ENCODE data around the gene LAPTM5. TPM values are rescaled to one million over a fixed set of nuclear protein-coding genes. Genes with fewer than 3 reads are reported as not detected.

The LAPTM5 gene
- total RNA-seq, 1 donor from 2014 or later = 7.6 TPM

DNA sequence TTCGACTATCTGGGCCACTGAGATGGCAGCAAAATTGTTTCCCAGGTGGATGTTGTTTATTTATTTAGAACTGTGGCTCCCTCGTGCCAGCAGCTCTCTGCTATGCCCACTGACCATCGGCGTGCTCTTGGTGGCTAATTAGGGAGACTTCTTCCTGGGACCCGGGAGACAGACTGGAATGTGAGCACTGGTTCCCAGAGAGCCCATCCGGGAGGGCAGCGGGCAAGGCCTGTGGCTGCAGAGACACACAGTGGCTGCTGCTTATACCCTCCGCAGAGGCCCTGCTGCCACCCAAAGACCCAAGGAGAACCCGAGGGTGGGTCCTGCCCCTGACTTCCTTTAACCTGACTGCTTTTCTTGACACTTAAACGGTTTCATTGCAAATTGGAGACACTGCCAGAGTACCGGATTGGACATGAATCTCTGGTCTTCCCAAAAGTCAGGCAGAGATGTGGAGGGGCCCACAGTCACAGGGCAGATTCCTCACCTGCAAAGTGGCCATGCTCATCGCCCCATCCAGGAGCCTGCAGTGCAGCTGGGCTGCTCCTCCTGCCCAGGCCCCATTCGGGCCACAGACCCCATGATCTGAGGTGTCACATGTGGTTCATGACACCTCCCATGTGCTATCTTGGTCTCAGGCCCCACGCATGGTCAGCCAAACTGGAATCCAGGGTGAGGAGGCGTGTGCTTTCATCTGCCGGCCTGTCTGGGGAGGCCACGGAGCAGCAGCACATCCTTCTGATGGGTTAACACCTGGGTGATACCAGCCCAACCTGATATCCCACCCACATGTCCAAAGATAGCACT, 28.5 kb downstream of the LAPTM5 start:
- DNase-seq = no peak

DNA sequence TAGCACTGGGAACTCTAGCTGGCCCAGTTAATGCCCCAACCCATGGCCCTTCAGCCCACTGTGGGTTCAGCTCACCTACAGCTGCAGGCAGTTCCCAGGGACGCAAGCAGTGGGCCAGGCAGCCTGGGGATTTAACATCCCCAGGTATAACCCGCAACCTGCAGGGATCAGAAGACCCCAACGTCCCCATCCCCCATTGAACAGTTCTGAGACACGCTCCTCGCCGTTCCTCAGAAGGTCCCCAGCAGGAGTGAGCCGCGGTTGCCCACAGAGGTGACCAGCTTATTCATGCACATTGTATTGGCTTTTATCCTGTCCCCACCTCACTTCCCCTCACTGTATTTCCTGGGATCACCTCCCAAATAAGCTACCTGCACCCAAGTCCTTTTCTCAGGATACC, 29.2 kb downstream of the LAPTM5 start:
- no peak for DNase-seq

DNA sequence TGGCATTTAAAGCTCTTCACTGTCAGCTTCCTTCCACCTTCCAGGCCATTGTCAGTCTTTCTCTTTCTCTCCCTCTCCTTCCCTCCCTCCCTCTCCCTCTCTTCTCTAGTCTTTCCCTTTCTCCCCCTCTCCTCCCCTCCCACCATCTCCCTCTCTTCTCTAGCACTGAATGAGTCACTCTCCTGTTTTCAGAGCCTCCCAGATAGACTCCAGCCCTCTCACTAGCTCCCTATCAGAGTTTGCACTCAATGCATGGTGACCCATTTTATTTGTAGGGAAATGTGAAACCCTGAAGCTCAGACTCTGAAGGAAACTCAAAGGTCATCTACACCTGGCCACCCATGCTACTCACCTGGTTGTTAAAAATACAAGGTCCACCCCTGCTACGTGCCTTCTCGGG, 29.8 kb downstream of the LAPTM5 start:
- no peak for DNase-seq

GRCh38 chr1:30726773-30727684, 30.5 kb downstream of the LAPTM5 start:
- DNase-seq = no peak

DNA sequence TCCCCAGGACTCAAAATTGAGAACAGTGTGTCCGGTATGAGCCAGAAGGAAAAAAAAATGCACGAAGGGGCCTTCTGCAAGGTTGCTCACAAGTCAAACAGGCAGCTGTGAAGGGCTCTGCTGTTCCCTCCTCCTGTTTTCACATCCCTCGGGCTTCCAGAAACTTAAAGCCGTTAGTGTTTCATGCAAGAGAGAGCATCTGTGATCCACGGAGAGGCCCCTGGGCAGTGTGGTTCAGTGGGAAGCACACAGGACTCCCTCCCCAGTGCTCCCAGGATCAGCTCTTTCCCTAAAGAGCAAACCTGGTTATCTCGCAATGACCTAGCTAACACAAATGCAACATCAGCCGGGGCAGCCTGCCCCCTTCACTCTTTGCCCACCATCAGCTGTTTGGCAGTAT, 31.3 kb downstream of the LAPTM5 start:
- DNase-seq = peak; percentile 84

DNA sequence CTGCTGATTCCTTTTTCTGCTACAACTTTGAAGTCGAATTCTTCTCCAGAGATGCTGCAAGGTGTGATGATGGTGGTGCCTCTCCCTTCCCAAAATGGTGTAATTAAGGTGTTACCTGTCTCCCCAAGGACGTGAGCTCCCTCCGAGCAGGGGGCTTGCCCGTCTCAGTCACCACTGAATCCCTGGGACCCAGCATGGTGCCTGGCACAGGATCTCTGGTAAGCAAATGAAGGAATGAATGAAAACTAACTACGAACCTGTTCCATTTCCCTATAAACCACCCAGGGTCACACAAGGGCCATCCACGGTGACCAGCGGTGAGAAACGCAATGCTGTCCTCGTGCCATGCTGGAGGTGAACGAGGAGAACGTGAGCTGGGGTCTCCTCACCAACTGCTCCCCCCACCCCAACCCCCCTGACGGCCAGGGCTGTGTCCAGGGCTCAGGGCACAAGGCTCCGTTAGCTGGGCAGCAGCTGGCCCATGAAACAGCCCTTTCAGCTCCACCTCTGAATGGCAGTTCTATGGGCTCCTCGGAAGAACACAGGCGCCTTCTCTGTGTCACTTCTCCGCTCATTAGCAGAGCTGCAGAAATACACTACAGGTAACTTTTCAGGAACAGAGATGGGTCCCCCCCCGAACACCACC, 32.0 kb downstream of the LAPTM5 start:
- DNase-seq = no peak

GRCh38 chr1:30724655-30725421, 32.7 kb downstream of the LAPTM5 start:
- no peak for DNase-seq

GRCh38 chr1:30724175-30724574, 33.4 kb downstream of the LAPTM5 start:
- no peak for DNase-seq

DNA sequence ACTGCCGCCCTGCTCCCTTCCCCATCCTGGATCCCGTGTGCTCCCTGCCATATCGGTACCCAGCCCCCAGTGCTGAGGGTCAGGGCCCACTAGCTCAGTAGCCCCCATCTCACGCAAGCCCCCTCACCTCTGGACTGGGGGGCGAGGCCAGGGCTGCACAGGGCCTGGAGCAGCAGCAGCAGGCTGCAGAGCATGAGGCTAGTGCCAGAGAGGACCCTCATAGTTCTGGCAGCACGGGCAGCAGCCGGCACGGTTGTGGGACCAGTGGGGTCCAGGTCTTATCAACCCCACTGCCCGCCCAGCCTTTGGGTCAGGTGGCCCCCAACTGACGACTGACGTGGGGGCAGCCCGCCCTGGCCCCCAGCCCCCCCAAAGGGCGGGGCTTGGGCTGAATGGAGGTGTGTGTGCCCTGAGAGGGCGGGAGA, 34.2 kb downstream of the LAPTM5 start, which contains the start of gene MATN1:
MATN1 (minus strand) TSS at position 255 of the 425 bp plus-strand sequence; CDS start at position 221, 34 bp downstream.
- peak; percentile 43 for DNase-seq

GRCh38 chr1:30721812-30722537, 35.6 kb downstream of the LAPTM5 start:
- DNase-seq = no peak

DNA sequence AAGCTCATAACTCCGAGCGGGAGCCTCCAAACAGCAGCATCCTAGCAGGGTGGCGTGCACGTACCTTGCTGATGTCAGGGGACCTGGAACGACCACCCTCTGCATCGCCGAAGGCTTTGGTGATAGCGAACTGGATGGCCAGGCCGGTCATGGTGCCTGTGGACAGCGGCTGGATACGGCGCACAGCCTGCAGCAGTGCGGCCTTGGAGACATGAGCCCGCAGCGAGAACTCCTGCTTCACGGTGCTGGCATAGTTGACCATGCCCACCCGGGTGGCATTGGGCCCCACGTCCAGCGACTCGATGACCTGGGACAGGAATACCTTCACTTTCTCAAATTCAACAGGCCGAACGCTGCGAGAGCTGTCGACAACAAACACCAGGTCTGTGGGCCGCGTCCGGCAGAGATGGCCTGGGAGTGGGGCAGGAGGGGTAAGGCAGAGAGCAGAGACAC, 36.2 kb downstream of the LAPTM5 start:
- no peak for DNase-seq

GRCh38 chr1:30720271-30721223, 37.0 kb downstream of the LAPTM5 start:
- DNase-seq = no peak

DNA sequence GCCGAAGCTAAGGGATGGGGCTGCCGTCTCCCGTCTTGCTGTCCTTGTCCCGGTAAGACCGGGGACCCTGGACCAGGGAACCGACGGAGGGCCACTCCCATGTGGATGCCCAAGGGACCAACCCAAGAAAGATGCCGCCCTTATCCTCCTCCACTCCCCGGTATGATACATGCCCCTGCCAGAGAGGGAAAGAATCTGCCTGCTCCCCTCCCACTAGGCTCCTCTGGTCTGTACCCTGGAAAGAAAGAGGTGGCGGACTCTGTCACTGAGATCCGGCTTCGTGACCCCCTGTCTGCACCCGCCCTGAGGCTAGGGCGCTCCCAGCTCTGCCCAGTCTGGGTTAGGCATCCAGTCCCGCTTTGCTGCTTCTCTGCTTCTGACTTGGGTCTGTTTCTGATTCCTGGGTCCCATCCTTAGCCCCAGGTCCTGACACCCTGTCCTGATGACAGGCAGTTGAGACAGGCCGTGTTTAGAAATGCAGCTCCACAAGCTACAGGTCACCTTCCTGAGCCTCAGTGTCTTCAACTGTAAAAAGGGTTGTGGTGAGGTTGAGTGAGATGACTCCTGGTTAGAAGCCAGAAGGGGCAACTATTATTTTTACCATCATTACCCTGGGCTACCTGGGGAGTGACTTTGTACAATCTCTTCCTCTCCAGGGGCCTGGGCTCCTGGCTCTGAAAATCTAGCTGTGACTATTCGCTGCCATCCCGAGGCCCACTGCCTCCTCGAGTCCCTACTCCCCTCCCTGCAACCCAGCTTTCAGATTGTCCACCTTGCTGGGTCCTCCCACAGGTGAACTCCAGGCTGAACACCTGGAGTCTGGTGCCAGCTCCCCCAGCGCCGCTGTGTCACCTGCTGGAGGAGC, 37.9 kb downstream of the LAPTM5 start:
- no peak for DNase-seq

- peak; percentile 95 for DNase-seq
These were observed 38.8 kb downstream of the LAPTM5 start for GRCh38 chr1:30718636-30719405.

- peak; percentile 99 for DNase-seq
These were observed 39.4 kb downstream of the LAPTM5 start for GRCh38 chr1:30718091-30718635.

- no peak for DNase-seq
These were observed 40.9 kb downstream of the LAPTM5 start for GRCh38 chr1:30716646-30717045.

DNA sequence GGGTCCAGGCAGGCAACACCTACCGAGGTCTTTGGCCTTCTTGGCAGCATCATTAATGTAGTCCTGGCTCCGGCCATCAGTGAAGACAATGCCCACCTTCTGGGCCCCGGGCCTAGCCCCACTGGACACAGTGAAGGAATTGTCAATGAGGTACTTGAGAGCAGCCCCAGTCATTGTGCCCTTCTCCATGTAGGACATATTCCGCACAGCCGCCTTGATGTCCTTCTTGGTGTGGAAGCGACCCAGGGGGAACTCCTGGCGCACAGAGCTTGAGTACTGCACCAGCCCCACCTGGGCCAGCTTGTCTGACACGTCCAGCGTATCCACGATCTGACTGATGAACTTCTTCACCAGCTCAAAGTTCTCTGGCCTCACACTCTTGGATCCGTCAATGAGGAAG, 41.7 kb downstream of the LAPTM5 start:
- DNase-seq = no peak

DNA sequence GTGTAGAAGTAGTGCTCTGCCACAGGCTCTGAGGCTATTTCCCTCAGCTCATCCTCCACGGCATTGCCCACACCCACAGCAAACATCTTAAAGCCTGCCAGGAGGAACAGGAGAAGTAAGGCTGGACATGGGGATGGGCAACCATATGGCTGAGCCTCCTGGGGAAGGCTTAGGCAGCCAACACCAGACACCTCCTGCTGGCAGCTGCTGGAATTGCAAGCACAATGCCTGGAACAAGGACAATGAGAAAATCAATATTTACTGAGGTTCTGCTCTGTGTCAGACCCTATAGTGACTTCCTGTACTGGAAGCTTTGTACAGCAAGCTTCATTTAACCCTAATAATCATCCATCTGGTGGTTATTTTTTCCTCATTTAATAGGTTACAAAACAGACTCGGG, 42.4 kb downstream of the LAPTM5 start:
- no peak for DNase-seq

All from tongue (tissue), 2 donors.